Cardiac muscle cell (in vitro differentiated cells and primary cell): ENCODE measurements around the gene C19orf67. TPM values are rescaled to one million over a fixed set of nuclear protein-coding genes. Genes with fewer than 3 reads are reported as not detected.

Source experiments
- DNase-seq, 2 donors: peaks; one replicate each; pipeline versions ENCODE4 v3.0.0 to v3.0.0-alpha.2; 2010 to 2017; ENCODE audit warnings: low read depth in 1 of 2, low spot score in 1 of 2
- H3K27ac ChIP-seq: fragments of 200-600 bp; sonication (generic); 2 replicates; pipeline ENCODE4 v1.5.1; 2016
- H3K27me3 ChIP-seq: fragments of 200-600 bp; sonication (generic); 2 replicates; pipeline ENCODE4 v1.6.0; 2016; ENCODE audit warnings: control low read depth
- H3K36me3 ChIP-seq: fragments of 200-600 bp; sonication (generic); 2 replicates; pipeline ENCODE4 v1.5.1; 2016; ENCODE audit warnings: control low read depth
- H3K4me1 ChIP-seq: fragments of 200-600 bp; sonication (generic); 2 replicates; pipeline ENCODE4 v1.8.1; 2017; ENCODE audit warnings: low read depth, mild to moderate bottlenecking, mixed run types
- H3K4me3 ChIP-seq: fragments of 200-600 bp; sonication (generic); 2 replicates; pipeline ENCODE4 v1.5.1; 2016; ENCODE audit warnings: mild to moderate bottlenecking
- H3K9me3 ChIP-seq: fragments of 200-600 bp; sonication (generic); 2 replicates; pipeline ENCODE4 v1.5.1; 2017; ENCODE audit warnings: low read depth, mild to moderate bottlenecking, control low read depth
- polyA plus RNA-seq: library from polyadenylated mRNA; unstranded; fragments of >200 nt; fragmentation: Nextera tagmentation; extraction: Ambion mirVana; gene quantifications from 2 replicates; pipeline ENCODE4 v1.2.1, GENCODE V29; 2016
- total RNA-seq: library from RNA; depleted of rRNA; stranded (reverse); fragments of >200 nt; gene quantifications from 2 replicates; pipeline ENCODE4 v1.2.3, GENCODE V29; 2016
- TF ChIP-seq, protein P1 (sequence below): IDR thresholded peaks from 2 replicates; pipeline ENCODE4 v1.5.1; 2012; ENCODE audit warnings: low read depth, mild to moderate bottlenecking, low read length

The C19orf67 gene
- total and polyA plus RNA-seq, 2 experiments from 2014 or later = 7.5 to 14.2 TPM

DNA sequence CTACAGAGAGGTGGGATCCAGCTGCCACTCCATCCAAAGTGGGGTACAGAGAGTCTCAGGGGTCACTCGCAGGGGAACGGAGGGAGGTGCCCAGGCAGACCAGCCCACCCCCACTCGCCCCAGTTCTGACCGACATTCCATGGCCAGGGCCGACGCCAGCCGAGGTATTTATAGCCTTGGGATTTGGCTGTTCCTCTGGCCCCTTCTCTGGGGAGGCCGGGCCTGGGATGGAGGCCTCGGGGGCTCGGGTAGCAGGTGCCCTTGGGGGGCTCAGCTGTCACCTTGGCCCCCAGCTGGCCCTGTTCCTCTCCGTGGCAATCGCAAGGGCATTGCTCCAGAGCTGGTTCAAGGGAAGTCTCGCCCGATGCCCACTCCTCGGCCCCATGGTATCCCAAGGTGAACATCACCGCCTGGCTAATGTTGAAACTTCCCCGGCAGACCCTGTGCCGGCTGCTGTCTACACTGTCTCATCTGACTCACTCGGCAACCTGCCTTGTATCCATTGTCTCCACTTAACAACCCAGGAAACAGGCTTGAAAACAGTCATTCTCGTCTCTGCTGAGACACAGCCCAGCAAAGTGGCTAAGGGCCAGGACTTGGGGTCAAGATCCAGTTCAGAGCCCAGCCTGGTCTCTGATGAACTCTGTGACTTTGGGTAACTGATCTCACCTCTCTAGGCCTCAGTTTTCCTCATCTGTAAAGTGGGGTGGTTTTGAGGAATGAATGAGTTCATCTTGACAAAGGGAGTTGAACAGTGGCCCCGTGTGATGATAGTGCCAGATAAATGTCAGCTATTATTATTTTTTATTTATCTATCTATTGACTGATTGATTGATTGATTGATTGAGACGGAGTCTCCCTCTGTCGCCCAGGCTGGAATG lies 22.2 kb upstream of the C19orf67 start:
- Histone ChIP-seq H3K4me3 (no peak overlapping the region), H3K4me1 (peaks cover 7% of the 10 kb centered on the region), H3K9me3 (no peaks in the 10 kb centered on the region), H3K27me3 (no peaks in the 10 kb centered on the region), H3K36me3 (peaks cover 11% of the 10 kb centered on the region), H3K27ac (peak overlapping the region; percentile 75)
- TF ChIP-seq, protein P1, sequence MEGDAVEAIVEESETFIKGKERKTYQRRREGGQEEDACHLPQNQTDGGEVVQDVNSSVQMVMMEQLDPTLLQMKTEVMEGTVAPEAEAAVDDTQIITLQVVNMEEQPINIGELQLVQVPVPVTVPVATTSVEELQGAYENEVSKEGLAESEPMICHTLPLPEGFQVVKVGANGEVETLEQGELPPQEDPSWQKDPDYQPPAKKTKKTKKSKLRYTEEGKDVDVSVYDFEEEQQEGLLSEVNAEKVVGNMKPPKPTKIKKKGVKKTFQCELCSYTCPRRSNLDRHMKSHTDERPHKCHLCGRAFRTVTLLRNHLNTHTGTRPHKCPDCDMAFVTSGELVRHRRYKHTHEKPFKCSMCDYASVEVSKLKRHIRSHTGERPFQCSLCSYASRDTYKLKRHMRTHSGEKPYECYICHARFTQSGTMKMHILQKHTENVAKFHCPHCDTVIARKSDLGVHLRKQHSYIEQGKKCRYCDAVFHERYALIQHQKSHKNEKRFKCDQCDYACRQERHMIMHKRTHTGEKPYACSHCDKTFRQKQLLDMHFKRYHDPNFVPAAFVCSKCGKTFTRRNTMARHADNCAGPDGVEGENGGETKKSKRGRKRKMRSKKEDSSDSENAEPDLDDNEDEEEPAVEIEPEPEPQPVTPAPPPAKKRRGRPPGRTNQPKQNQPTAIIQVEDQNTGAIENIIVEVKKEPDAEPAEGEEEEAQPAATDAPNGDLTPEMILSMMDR = no peak
- peak in 1 of 2 donors; percentile 44 for DNase-seq

DNA sequence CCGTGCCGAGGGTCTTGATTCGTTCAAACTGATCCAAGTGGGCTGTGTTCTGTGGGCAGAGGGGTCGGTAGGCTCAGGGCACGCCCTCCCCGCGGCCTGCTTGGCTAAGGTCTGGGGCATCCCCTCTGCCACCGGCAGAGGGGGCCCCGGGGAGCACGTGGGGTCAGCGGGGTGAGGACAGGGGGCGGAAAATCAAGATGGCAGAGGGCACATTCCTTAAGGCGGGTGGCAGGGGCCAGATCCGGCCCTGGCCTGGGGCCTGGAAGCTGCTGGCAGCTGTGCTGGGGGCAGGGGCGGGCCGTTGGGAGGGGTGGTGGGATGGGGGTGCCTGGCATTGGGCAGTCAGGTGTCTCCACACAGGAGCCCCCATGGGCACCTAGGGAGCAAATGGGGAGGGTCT lies 21.3 kb upstream of the C19orf67 start:
- no peak for DNase-seq
- H3K27ac ChIP-seq = no peak overlapping the region
- peaks cover 18% of the 10 kb centered on the region for H3K36me3 ChIP-seq
- no peaks in the 10 kb centered on the region for H3K27me3 ChIP-seq
- H3K9me3 ChIP-seq = no peaks in the 10 kb centered on the region
- no peaks in the 10 kb centered on the region for H3K4me1 ChIP-seq
- no peak overlapping the region for H3K4me3 ChIP-seq
- TF ChIP-seq, protein P1 = no peak

DNA sequence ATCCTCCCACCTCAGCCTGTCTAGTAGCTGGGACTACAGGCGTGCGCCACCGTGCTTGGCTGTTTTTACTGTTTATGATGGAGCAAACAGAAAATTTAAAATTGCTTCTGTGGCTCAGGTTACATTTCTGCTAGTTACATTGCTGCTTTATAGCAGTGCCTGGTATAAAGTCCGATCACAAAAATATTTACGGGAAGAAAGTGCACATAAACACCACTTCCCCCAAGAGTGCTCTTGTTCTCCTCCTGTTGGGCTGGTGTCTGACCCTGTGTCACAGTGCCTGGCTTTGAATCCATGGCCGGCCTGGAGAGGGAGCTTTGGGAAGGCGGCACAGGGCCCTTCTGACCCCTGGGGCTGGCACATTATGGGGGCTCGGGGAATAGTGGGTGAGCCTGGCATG lies 20.1 kb upstream of the C19orf67 start:
- no peak for DNase-seq
- H3K4me1 ChIP-seq = no peaks in the 10 kb centered on the region
- no peak overlapping the region for H3K4me3 ChIP-seq
- no peak overlapping the region for H3K27ac ChIP-seq
- H3K36me3 ChIP-seq = peaks cover 26% of the 10 kb centered on the region
- no peaks in the 10 kb centered on the region for H3K27me3 ChIP-seq
- H3K9me3 ChIP-seq = no peaks in the 10 kb centered on the region
- TF ChIP-seq, protein P1 = no peak

DNA sequence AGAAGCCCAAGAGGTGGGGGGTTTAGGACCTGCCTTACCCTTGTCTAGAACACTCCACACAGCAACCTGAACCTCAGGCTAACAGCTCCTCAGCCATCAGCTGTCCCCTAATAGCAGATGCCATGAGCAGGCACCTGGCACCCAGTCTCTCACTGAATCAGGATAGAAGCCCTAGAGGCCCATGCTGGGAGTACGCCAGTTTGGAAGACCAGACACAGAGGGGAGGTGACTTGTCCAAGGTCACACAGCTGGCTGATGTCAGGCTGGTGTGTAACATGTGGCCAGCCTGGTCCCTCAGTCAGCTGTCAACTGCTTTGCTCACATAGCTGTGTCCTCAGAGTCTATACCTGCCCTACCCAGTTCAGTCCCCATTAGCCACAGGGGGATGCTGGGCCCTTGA lies 17.7 kb upstream of the C19orf67 start:
- Histone ChIP-seq H3K27me3 (no peaks in the 10 kb centered on the region), H3K9me3 (no peaks in the 10 kb centered on the region), H3K36me3 (peaks cover 28% of the 10 kb centered on the region), H3K27ac (no peak overlapping the region), H3K4me1 (no peaks in the 10 kb centered on the region), H3K4me3 (no peak overlapping the region)
- TF ChIP-seq, protein P1 = no peak
- DNase-seq = no peak

DNA sequence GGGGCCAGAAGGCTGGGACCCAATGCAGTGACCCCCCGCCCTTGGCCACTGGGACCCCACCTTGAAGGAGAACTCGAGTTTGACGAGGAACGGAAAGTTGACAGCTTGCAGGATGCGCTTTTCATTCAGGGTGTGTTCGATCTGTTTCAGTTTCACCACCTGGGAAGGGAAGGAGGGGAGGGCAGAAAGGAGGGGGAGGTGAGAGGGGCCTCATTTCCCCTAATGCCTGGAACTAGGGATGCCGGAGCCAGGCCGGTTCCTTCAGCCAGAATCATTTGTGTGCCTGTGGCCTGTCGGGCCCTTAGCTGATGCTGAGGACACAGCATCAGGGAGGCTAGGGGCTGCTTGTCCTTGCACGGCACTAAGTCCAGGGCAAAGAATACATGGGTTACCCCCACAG lies 17.2 kb upstream of the C19orf67 start:
- Histone ChIP-seq H3K9me3 (no peaks in the 10 kb centered on the region), H3K27ac (no peak overlapping the region), H3K36me3 (peaks cover 28% of the 10 kb centered on the region), H3K4me3 (no peak overlapping the region), H3K4me1 (no peaks in the 10 kb centered on the region), H3K27me3 (no peaks in the 10 kb centered on the region)
- TF ChIP-seq, protein P1 = no peak
- no peak for DNase-seq
